ENCODE data around the gene NFIB.

Gene NFIB

DNA sequence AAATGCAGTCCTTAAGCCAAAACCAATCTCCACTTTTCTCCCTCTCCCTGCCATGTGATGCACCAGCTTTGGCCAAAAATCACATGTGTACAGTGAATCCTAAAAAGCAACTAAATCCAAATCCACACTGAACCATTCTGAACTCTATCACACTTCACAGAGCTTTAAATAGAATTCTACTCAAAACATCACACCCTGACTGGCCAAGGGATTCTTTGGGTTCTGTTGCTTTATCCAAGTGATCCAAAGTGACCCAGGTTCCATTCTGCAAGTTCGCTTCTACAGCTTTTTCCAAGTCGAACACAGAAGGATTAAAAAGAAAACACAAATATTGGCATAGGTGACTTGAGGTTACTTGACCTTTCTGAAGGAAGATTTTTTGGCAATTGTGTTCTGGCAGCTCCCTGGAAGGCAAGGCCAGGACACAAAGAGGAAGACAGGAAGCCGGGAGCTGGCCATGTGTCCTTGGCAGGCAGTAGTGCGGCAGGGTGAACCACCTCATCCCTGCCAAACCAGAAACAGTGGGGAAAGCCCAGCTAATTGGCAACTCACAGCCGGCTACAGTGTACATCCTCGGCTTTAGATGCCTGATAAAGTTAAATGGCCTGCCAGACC lies 115.0 kb downstream of the NFIB start:
- DNase-seq, result peak; percentile 30
- Histone ChIP-seq H3K4me3 (ENCODE audit: low read depth, low read length) (no peak overlapping the region), H3K9me3 (ENCODE audit: severe bottlenecking) (no peaks in the 10 kb centered on the region), H3K27me3 (ENCODE audit: insufficient read depth, low read depth, severe bottlenecking) (no peaks in the 10 kb centered on the region), H3K36me3 (no peaks in the 10 kb centered on the region), H3K27ac (no peak overlapping the region)
- TF ChIP-seq, protein P1, sequence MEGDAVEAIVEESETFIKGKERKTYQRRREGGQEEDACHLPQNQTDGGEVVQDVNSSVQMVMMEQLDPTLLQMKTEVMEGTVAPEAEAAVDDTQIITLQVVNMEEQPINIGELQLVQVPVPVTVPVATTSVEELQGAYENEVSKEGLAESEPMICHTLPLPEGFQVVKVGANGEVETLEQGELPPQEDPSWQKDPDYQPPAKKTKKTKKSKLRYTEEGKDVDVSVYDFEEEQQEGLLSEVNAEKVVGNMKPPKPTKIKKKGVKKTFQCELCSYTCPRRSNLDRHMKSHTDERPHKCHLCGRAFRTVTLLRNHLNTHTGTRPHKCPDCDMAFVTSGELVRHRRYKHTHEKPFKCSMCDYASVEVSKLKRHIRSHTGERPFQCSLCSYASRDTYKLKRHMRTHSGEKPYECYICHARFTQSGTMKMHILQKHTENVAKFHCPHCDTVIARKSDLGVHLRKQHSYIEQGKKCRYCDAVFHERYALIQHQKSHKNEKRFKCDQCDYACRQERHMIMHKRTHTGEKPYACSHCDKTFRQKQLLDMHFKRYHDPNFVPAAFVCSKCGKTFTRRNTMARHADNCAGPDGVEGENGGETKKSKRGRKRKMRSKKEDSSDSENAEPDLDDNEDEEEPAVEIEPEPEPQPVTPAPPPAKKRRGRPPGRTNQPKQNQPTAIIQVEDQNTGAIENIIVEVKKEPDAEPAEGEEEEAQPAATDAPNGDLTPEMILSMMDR (IDR thresholded peaks at IDR 0.05; ENCODE audit: low read depth, low read length), result no peak

DNA sequence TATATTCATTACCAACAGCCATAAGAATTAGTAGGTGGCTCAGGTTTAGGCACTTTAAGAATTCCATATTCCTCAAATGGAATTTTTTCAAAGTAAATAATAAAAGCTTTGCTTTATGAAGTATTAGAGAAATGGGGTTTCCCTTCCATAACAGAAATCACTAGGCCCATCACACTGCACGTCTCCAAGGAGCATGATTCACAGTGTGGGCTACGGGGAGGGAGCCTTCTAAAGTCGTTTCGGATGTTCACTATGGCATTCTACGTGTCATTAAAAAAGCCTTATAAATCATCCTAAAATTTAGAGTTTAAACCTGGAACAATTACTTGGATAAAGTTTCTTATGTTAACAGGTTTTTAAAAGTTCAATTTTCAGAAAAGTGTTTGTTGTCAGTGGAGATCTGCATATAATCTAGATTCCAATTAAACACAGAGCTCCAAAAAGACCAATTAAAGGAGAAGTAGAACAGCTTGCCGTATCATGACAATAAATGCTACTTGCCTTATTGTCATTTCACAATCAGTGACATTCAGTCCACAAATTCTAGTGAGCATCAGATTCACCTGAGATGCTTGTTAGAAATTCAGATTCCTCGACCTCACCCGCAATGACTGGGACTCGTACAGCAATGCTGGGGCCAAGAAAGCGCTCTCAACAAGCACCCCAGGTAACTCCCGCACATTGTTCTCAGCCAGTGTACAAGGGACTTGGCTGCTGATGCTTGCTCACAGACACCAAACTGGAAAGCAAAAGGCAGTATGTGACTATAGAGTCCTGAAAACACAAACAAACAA lies 115.7 kb downstream of the NFIB start:
- no peak for DNase-seq

DNA sequence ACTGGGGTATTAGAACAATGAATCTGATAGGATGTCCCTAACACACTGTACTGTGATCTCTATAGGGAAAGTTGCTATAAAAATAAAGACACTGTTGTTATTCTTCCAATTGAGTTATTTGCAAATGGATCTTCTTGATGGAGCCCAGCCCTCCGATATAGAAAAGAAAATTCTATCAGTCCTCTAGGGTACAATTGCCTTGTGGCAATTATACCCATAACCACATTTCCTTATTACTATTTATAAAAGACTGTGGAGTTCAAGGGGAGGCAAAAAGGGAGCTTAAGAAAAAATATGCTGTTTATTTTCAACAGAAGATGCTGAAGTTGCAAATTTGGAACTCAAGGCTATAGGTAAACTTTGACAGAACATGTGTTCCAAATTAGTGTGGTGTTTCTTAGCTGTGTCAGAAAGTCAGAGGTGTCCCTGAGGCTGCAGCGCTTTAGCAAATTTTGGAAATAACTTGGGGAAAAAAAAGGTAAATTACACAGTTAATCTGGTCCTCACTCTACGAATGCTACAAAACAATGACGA lies 116.5 kb downstream of the NFIB start:
- H3K27ac ChIP-seq, result no peak overlapping the region
- DNase-seq, result no peak
- no peaks in the 10 kb centered on the region for H3K9me3 ChIP-seq (ENCODE audit: severe bottlenecking)
- H3K4me3 ChIP-seq (ENCODE audit: low read depth, low read length), result no peak overlapping the region
- H3K27me3 ChIP-seq (ENCODE audit: insufficient read depth, low read depth, severe bottlenecking), result no peaks in the 10 kb centered on the region
- TF ChIP-seq, protein P1 (IDR thresholded peaks at IDR 0.05; ENCODE audit: low read depth, low read length), result no peak
- no peaks in the 10 kb centered on the region for H3K36me3 ChIP-seq

More for the DNA sequence above, 115.7 kb downstream of the NFIB start:
- TF ChIP-seq, protein P1 (IDR thresholded peaks at IDR 0.05; ENCODE audit: low read depth, low read length), result no peak
- H3K9me3 ChIP-seq (ENCODE audit: severe bottlenecking), result no peaks in the 10 kb centered on the region
- H3K27ac ChIP-seq, result no peak overlapping the region
- no peaks in the 10 kb centered on the region for H3K27me3 ChIP-seq (ENCODE audit: insufficient read depth, low read depth, severe bottlenecking)
- no peak overlapping the region for H3K4me3 ChIP-seq (ENCODE audit: low read depth, low read length)
- H3K36me3 ChIP-seq, result no peaks in the 10 kb centered on the region

DNA sequence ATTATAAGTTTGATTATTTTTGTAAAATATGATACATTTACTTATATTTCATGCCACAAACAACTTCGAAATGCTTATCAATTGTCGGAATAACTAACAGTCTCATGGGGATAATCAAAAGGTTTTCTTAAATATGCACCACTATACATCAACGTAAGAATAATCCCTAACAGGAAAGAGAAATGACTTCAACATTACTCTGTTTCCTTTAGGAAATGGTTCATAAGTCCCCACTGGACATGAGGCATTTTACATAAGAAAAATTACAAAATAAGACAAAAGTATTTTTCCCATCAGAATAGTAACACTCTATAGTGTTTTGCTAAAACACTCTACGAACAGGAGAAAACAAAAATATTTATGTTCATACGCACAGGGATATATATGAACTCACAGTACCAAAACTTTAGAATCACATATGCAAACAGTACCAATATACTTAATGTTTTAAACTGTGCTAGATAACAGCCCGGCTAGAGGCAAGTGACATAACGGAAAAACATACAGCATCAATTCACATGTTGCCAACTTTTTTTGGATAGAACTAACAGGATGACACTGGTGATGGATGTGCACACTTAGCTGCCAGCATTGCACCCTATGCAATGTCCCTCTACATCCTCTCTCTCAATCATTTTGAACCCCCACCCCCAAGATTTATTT lies 120.5 kb downstream of the NFIB start:
- H3K36me3 ChIP-seq, result no peaks in the 10 kb centered on the region
- no peaks in the 10 kb centered on the region for H3K9me3 ChIP-seq (ENCODE audit: severe bottlenecking)
- H3K27ac ChIP-seq, result no peak overlapping the region
- H3K4me3 ChIP-seq (ENCODE audit: low read depth, low read length), result no peak overlapping the region
- no peaks in the 10 kb centered on the region for H3K27me3 ChIP-seq (ENCODE audit: insufficient read depth, low read depth, severe bottlenecking)
- DNase-seq, result no peak
- TF ChIP-seq, protein P1 (IDR thresholded peaks at IDR 0.05; ENCODE audit: low read depth, low read length), result no peak

DNA sequence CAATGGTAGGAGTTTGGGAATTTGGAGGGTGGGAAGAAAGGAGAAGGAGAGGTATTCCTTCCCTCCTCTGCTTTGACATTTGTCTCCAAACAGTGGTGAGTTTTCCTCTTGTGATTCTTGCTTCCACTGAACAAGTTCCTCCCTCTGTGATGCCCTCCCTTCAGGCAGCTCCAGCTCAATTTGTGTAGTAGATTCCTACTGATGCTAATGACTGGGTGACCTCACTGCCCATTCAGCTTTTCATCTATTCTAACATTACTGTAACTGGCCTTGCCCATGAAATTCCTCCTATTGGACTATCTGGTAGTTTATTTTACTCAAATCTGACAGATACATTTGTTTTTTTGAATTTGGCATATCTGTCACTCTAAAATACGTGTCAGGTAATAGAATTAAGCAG lies 121.4 kb downstream of the NFIB start:
- DNase-seq, result no peak
- Histone ChIP-seq H3K4me3 (ENCODE audit: low read depth, low read length) (no peak overlapping the region), H3K9me3 (ENCODE audit: severe bottlenecking) (no peaks in the 10 kb centered on the region), H3K27me3 (ENCODE audit: insufficient read depth, low read depth, severe bottlenecking) (no peaks in the 10 kb centered on the region), H3K27ac (no peak overlapping the region), H3K36me3 (no peaks in the 10 kb centered on the region)
- TF ChIP-seq, protein P1 (IDR thresholded peaks at IDR 0.05; ENCODE audit: low read depth, low read length), result no peak

Measured in WERI-Rb-1 (cell line).